Small intestine (tissue), 7 donors: ENCODE results near the gene TENM4. TPM values are rescaled to one million over a fixed set of nuclear protein-coding genes. Genes with fewer than 3 reads are reported as not detected.

ENCODE experiments used
- DNase-seq, 2 donors: peaks; one replicate each; pipeline versions ENCODE4 v3.0.0 to v3.0.0-alpha.2; 2013
- FAIRE-seq: peaks from 2 replicates; lab custom pipeline; 2012; peaks lifted over from hg19 to GRCh38; lab: Jason Lieb, UNC
- H3K27ac ChIP-seq, 3 donors: one replicate each; pipeline ENCODE4 v1.5.1; 2013; ENCODE audit warnings: low read length in 2 of 3, mild to moderate bottlenecking in 2 of 3, control low read depth in 1 of 3, inconsistent platforms in 1 of 3, low read depth in 1 of 3, moderate library complexity in 1 of 3
- H3K27me3 ChIP-seq, 3 donors: one replicate each; pipeline ENCODE4 v1.6.1; 2013; ENCODE audit warnings: low read length in 3 of 3, inconsistent platforms in 1 of 3; ENCODE audit not compliant: control insufficient read depth in 3 of 3, insufficient read depth in 3 of 3
- H3K36me3 ChIP-seq, 3 donors: one replicate each; pipeline ENCODE4 v1.6.1; 2013; ENCODE audit warnings: low read length in 3 of 3, inconsistent platforms in 1 of 3, low read depth in 1 of 3, mild to moderate bottlenecking in 1 of 3, moderate library complexity in 1 of 3; ENCODE audit not compliant: control insufficient read depth in 3 of 3, insufficient read depth in 2 of 3
- H3K4me1 ChIP-seq, 3 donors: one replicate each; pipeline ENCODE4 v1.6.1; 2013; ENCODE audit warnings: low read length in 2 of 3, inconsistent platforms in 1 of 3, low read depth in 1 of 3, mild to moderate bottlenecking in 1 of 3, moderate library complexity in 1 of 3; ENCODE audit not compliant: control insufficient read depth in 3 of 3, insufficient read depth in 2 of 3
- H3K4me3 ChIP-seq, 3 donors: one replicate each; pipeline ENCODE4 v1.5.1; 2013; ENCODE audit warnings: low read length in 3 of 3, control low read depth in 1 of 3, inconsistent platforms in 1 of 3, low read depth in 1 of 3, mild to moderate bottlenecking in 1 of 3, moderate library complexity in 1 of 3
- H3K9me3 ChIP-seq, 2 donors: one replicate each; pipeline ENCODE4 v1.6.1; 2013; ENCODE audit warnings: low read depth in 1 of 2, low read length in 1 of 2; ENCODE audit not compliant: control insufficient read depth in 2 of 2, insufficient read depth in 1 of 2
- WGBS, 3 donors: extraction: QIAGEN DNeasy Blood & Tissue Kit; methylation state at CpG; one replicate each; pipeline ENCODE4 v1.1.7; 2013; 5-methylcytosine and 5-hydroxymethylcytosine counted together
- polyA plus RNA-seq, 4 donors: library from polyadenylated mRNA; stranded (reverse) in 3 of 4; unstranded in 1 of 4; fragments of 200-250 nt in 3 of 4; fragments of 120-200 nt in 1 of 4; gene quantifications; one replicate each; pipeline versions ENCODE4 v1.2.1 to v1.2.3, GENCODE V29; 2013
- donor health status: healthy with polysubstance abuse.
- donor health status: control.
- donor health status: control.
- donor health status: Bipolar disorder and iron deficiency.
- donor health status: healthy.

The TENM4 gene
- polyA plus RNA-seq, 4 donors = under 0.01 to 0.96 (median 0.31) TPM; not detected in 1

DNA sequence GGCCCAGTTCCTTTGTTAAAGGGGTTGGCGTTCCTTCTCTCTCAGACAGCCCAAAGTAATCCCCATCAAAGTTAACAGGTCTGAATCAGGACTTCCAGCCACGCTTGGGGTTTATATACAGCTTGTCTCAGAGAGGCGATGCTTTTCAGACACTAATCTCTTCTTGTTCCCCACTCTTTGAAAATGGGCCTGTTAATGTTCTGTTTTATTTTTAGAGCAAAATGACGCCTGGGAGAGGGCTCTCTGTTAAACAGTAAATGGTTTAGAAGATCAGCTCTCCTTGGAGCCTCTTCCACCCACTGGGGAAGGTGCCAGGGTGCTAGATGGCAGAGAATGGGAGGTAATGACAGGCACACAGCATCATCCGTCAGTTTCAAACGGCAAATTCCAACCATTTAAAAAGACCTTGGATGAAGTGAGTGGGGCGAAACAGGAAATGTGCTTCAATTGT is 630.2 kb downstream of the TENM4 start:
- no peak for FAIRE-seq
- H3K27ac ChIP-seq = peak overlapping the region in 2 of 3 donors; percentile 41 to 81
- H3K27me3 ChIP-seq = no peaks in the 10 kb centered on the region

DNA sequence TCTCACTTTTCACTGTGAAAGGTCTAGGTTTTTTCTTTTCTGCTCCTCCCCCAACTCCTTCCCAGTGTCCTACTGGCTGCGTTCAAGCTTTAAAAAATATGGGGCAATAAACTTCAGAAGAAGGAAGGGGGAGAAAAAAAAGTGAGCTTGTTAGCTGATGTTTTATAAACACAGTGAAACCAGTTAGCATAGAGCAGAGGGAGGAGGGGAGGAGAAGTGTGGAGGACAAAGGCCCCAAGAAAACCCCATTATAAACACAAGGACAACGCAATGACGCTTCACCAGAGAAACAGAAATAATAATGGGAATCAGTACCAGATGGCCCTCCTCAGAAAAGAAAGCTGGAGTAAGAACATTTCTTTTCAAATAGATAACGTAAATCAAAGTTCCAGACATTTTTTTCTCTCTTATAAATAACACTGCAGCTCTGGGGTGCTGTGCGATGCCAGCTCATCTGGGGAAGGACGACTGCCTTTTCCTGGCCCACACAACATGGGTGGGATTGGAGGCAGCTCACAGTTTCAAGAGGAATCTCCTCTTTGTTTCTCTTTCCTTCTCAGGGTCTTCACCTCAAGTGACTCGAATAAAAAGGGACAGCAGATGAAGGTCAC is 630.8 kb downstream of the TENM4 start:
- 56 to 78% (median 69%) methylated on average over 7 of the region's 7 CpGs for WGBS, 3 donors
- H3K27me3 ChIP-seq = no peaks in the 10 kb centered on the region
- DNase-seq (peak in 1 of 2 donors; percentile 24), FAIRE-seq (no peak)
- H3K27ac ChIP-seq = peak overlapping the region in 2 of 3 donors; percentile 41 to 81
- peaks cover 0 to 12% (median 8%) of the 10 kb centered on the region in 3 donors for H3K4me1 ChIP-seq
- H3K36me3 ChIP-seq = no peaks in the 10 kb centered on the region
- H3K4me3 ChIP-seq = no peak overlapping the region
- H3K9me3 ChIP-seq = no peaks in the 10 kb centered on the region

More for the DNA sequence above, 630.2 kb downstream of the TENM4 start:
- Histone ChIP-seq H3K9me3 (no peaks in the 10 kb centered on the region), H3K36me3 (no peaks in the 10 kb centered on the region), H3K4me3 (no peak overlapping the region), H3K4me1 (peaks cover 0 to 12% (median 8%) of the 10 kb centered on the region in 3 donors)
- no peak for DNase-seq
- 64 to 86% (median 82%) methylated on average over 7 of the region's 7 CpGs for WGBS, 3 donors

DNA sequence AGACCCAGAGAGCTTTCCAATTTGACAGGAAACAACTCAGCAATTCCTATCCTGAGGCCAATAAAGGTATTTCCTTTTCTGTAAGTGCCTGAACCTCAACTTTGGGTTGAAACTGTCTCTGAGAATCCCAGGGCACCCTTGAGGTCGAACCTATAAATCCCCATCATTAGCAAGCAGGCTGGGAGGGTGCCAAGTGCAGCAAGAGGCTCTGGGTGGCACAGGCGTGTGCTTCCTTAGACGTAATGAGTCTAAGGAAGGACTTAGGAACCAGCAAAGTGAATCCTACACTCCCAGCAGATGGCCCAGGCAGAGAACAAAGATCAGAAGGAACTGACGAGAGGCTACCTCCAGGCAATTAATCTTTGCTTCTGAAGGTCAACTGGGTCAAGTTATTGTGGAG is 631.9 kb downstream of the TENM4 start:
- WGBS, 3 donors = 13 to 31% (median 21%) methylated on average over 4 of the region's 4 CpGs
- no peak for FAIRE-seq
- H3K4me1 ChIP-seq = peaks cover 0 to 12% (median 8%) of the 10 kb centered on the region in 3 donors
- H3K9me3 ChIP-seq = no peaks in the 10 kb centered on the region
- DNase-seq = peak; percentile 48 to 76
- H3K27ac ChIP-seq = peak overlapping the region in 2 of 3 donors; percentile 2 to 53
- no peaks in the 10 kb centered on the region for H3K27me3 ChIP-seq
- H3K4me3 ChIP-seq = no peak overlapping the region
- no peaks in the 10 kb centered on the region for H3K36me3 ChIP-seq

DNA sequence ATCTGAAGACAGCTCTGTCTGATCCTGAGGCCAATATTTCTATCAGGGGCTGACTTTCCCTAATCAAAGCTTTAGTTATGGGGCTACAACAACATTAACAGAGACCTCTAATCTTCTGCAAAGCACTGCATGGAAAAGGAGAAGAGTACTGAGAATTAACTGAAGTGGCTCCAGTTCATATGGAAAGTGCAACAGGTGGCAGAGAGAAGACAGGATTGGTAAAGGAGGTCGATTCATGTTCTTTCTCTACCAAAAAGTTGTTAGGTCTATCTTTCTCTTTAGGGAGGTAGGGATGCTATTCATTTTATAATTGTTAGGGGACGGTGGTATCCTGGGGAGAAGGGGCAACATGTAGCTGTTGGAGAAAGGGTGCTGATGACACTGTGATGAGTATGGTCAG is 633.5 kb downstream of the TENM4 start:
- no peak overlapping the region for H3K27ac ChIP-seq
- H3K4me3 ChIP-seq = no peak overlapping the region
- no peak for FAIRE-seq
- DNase-seq = no peak
- H3K36me3 ChIP-seq = no peaks in the 10 kb centered on the region
- H3K9me3 ChIP-seq = no peaks in the 10 kb centered on the region
- no peaks in the 10 kb centered on the region for H3K27me3 ChIP-seq
- H3K4me1 ChIP-seq = peaks cover 0 to 12% (median 8%) of the 10 kb centered on the region in 3 donors
- WGBS, 3 donors = 81 to 92% (median 87%) methylated on average over 2 of the region's 2 CpGs

DNA sequence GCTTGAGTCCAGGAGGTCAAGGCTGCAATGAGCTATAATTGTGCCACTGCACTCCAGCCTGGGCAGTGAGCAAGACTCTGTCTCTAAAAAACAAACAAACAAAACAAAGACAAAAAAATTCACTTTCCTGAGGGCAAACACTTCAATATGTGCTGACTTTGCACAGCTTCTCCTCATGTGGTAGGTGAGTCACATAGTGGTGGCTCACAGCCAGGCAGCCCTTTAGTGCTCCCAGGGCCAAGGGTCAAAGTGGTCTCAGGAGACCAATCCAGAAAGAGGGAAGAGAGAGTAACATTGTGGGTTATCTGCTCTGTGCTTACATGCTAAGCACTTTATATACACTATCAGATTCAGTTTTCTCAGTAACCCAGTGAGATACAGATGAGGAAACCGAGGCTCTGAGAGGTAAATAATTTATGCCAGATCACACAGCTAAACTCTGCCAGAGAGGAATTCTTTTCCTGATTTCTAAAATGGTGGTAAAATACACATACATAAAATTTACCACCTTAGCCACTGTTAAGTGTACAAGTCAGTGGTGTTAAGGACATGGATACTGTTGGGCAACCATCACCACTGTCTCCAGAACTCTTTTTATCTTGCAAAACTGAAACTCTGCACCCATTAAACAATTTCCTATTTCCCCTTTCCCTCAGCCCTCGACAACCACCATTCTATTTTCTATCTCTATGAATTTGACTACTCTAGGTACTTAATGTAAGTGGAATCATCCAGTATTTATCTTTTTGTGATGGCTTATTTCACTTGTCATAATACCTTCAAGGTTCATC is 634.4 kb downstream of the TENM4 start:
- H3K36me3 ChIP-seq = no peaks in the 10 kb centered on the region
- no peak overlapping the region for H3K27ac ChIP-seq
- H3K4me1 ChIP-seq = peaks cover 0 to 18% (median 8%) of the 10 kb centered on the region in 3 donors
- H3K9me3 ChIP-seq = no peaks in the 10 kb centered on the region
- no peak for FAIRE-seq
- H3K27me3 ChIP-seq = no peaks in the 10 kb centered on the region
- H3K4me3 ChIP-seq = no peak overlapping the region
- peak in 1 of 2 donors; percentile 58 for DNase-seq
- WGBS, 3 donors = 40 to 42% (median 42%) methylated on average over 2 of the region's 2 CpGs

DNA sequence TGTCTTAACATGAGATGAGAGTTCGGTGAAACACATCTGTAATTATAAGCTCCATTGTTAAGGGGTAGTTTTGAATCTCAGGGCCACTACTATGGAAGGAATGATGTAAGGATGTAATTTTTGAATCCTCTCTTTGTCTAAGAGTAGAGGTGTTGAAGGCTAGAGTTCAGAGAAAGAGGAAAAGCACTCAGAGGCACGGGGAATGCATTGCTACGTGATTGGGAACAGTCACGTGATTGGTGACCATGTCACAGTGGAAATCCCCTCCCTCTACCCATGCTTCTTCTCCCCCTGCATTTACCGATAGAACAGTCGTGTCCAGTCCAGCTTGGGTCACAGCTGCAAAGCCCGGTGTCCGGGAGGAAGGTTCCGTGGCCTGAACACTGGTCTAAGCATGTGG is 635.8 kb downstream of the TENM4 start:
- Histone ChIP-seq H3K9me3 (no peaks in the 10 kb centered on the region), H3K27me3 (no peaks in the 10 kb centered on the region), H3K36me3 (no peaks in the 10 kb centered on the region), H3K4me3 (no peak overlapping the region), H3K27ac (no peak overlapping the region), H3K4me1 (peaks cover 0 to 16% (median 8%) of the 10 kb centered on the region in 3 donors)
- WGBS, 3 donors = 92 to 96% (median 93%) methylated on average over 9 of the region's 9 CpGs
- FAIRE-seq = no peak
- DNase-seq = no peak

DNA sequence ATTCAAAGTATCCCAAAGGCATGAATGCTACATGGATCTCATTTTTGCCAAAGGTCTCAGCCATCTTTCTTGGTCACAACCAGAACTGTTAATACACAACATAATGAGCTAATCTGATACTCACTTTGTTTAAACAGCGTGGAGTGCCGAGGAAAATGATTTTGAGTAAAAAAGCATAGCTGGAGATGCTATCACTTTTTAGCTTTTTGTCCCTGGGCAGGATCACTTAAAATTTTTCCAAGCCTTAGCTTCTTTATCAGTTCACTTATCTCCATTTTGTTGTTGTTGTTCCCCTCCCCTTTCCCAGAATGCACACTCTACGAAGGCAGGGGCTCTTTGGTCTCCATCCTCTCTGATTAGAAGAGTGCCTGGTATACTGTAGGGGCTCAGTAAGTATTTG is 636.8 kb downstream of the TENM4 start:
- no peak for DNase-seq
- Histone ChIP-seq H3K27me3 (no peaks in the 10 kb centered on the region), H3K4me1 (peaks cover 0 to 9% (median 3%) of the 10 kb centered on the region in 3 donors), H3K9me3 (no peaks in the 10 kb centered on the region), H3K27ac (no peak overlapping the region), H3K36me3 (no peaks in the 10 kb centered on the region), H3K4me3 (no peak overlapping the region)
- WGBS, 3 donors = 85 to 88% (median 86%) methylated on average over 3 of the region's 3 CpGs
- FAIRE-seq = no peak

DNA sequence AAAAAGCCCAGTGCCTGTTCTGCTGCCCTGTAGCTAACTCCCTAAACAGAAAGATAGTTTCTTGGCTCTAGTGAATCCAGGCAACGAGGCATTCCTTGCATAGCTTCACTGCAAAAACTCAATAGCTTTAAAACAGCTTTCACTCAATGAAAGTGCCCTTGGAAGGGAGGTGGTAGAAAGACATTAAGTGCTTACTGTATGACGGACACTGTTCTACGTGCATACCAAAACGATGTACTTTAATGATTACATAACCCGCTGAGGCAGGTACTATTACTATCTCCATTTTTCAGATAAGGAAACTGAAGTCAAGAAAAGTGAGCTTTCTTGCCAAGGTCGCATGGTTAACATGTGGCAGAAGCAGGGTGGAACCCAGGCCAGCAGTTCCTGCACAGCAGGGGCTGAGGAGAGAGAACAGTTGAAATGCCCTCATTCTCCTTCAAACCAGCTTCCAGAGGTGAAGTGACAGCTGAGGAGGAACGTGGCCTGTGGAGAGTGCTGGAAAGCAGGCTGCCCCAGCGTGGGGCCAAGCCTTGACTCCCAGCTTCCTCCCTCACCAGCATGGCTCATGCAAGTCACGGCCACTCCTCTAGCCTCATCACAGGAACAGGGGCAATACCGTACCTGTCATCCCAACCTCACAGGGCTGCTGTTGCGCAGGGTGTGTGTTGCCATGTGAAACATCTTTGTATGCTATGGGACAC is 638.6 kb downstream of the TENM4 start:
- FAIRE-seq = no peak
- no peak overlapping the region for H3K4me3 ChIP-seq
- DNase-seq = no peak
- H3K27ac ChIP-seq = no peak overlapping the region
- 46 to 66% (median 59%) methylated on average over 11 of the region's 11 CpGs for WGBS, 3 donors
- H3K27me3 ChIP-seq = no peaks in the 10 kb centered on the region
- H3K4me1 ChIP-seq = peaks cover 0 to 9% (median 0%) of the 10 kb centered on the region in 3 donors
- no peaks in the 10 kb centered on the region for H3K9me3 ChIP-seq
- H3K36me3 ChIP-seq = no peaks in the 10 kb centered on the region
